WERI-Rb-1 (cell line): Measurements from ENCODE around the gene KRABD2.

Source experiments
- DNase-seq: peaks from one replicate; pipeline ENCODE4 v3.0.0-alpha.2; 2020
- H3K27ac ChIP-seq: fragments of 250-450 bp; sonication (Bioruptor Pico); 2 replicates; pipeline ENCODE4 v1.5.1; 2020; ENCODE audit warnings: mild to moderate bottlenecking, moderate library complexity
- H3K27me3 ChIP-seq: fragments of 250-450 bp; sonication (Bioruptor Pico); 2 replicates; pipeline ENCODE4 v1.5.1; 2021; ENCODE audit warnings: mild to moderate bottlenecking, low read depth, moderate library complexity; ENCODE audit not compliant: insufficient read depth, severe bottlenecking
- H3K36me3 ChIP-seq: fragments of 250-450 bp; sonication (Bioruptor Pico); 2 replicates; pipeline ENCODE4 v1.5.1; 2020; ENCODE audit warnings: mild to moderate bottlenecking, moderate library complexity
- H3K4me3 ChIP-seq: 2 replicates; pipeline ENCODE4 v1.5.1; 2011; ENCODE audit warnings: low read depth, mild to moderate bottlenecking, control low read depth, low read length
- H3K9me3 ChIP-seq: fragments of 250-450 bp; sonication (Bioruptor Pico); 2 replicates; pipeline ENCODE4 v1.5.1; 2021; ENCODE audit warnings: mild to moderate bottlenecking, moderate library complexity; ENCODE audit not compliant: severe bottlenecking
- CTCF ChIP-seq: IDR thresholded peaks from 2 replicates; pipeline ENCODE4 v1.5.1; 2011; ENCODE audit warnings: low read depth, mild to moderate bottlenecking, control low read depth, inconsistent platforms, low read length

Gene KRABD2

GRCh38 chr17:8333281-8333680 lies 43.2 kb downstream of the KRABD2 start:
- Histone ChIP-seq H3K27me3 (no peaks in the 10 kb centered on the region), H3K27ac (no peak overlapping the region), H3K9me3 (no peaks in the 10 kb centered on the region), H3K36me3 (no peaks in the 10 kb centered on the region), H3K4me3 (no peak overlapping the region)
- DNase-seq = no peak
- TF ChIP-seq CTCF = no peak

GRCh38 chr17:8332688-8333087 lies 43.8 kb downstream of the KRABD2 start:
- DNase-seq = peak; percentile 56
- TF ChIP-seq CTCF = 0 out of 2 replicates have a peak, but pooled peaks have one; percentile 1

GRCh38 chr17:8332128-8332527 lies 44.4 kb downstream of the KRABD2 start:
- DNase-seq = no peak
- TF ChIP-seq CTCF = no peak

More at GRCh38 chr17:8332688-8333087, 43.8 kb downstream of the KRABD2 start:
- Histone ChIP-seq H3K4me3 (no peak overlapping the region), H3K36me3 (no peaks in the 10 kb centered on the region), H3K27ac (no peak overlapping the region), H3K9me3 (no peaks in the 10 kb centered on the region), H3K27me3 (no peaks in the 10 kb centered on the region)

GRCh38 chr17:8327303-8327649 lies 49.2 kb downstream of the KRABD2 start:
- Histone ChIP-seq H3K36me3 (no peaks in the 10 kb centered on the region), H3K27ac (no peak overlapping the region), H3K9me3 (no peaks in the 10 kb centered on the region), H3K27me3 (no peaks in the 10 kb centered on the region), H3K4me3 (no peak overlapping the region)
- no peak for TF ChIP-seq CTCF
- no peak for DNase-seq

More at GRCh38 chr17:8332128-8332527, 44.4 kb downstream of the KRABD2 start:
- Histone ChIP-seq H3K36me3 (no peaks in the 10 kb centered on the region), H3K9me3 (no peaks in the 10 kb centered on the region), H3K4me3 (no peak overlapping the region), H3K27me3 (no peaks in the 10 kb centered on the region), H3K27ac (no peak overlapping the region)
